ENCODE data around the gene POU2F1. TPM values are rescaled to one million over a fixed set of nuclear protein-coding genes. Genes with fewer than 3 reads are reported as not detected.

POU2F1 gene
- total RNA-seq, 4 donors from 2014 or later = 11.5 to 23.1 (median 17.0) TPM

- no peaks in the 10 kb centered on the region for H3K27me3 ChIP-seq
- H3K4me3 ChIP-seq = no peak overlapping the region
- H3K4me1 ChIP-seq = no peaks in the 10 kb centered on the region
- no peaks in the 10 kb centered on the region for H3K36me3 ChIP-seq
- no peaks in the 10 kb centered on the region for H3K9me3 ChIP-seq
- H3K27ac ChIP-seq = no peak overlapping the region
- no peak for DNase-seq
- TF ChIP-seq POLR2A (IDR thresholded peaks at IDR 0.05) = no peak
- TF ChIP-seq CTCF (IDR thresholded peaks at IDR 0.05) = no peak
Observed at GRCh38 chr1:167357305-167357704, 136.6 kb downstream of the POU2F1 start.

- Histone ChIP-seq H3K27me3 (no peaks in the 10 kb centered on the region), H3K27ac (no peak overlapping the region), H3K36me3 (no peaks in the 10 kb centered on the region), H3K4me3 (no peak overlapping the region), H3K4me1 (no peaks in the 10 kb centered on the region), H3K9me3 (no peaks in the 10 kb centered on the region)
- DNase-seq = no peak
- TF ChIP-seq POLR2A (IDR thresholded peaks at IDR 0.05) (no peak), CTCF (IDR thresholded peaks at IDR 0.05) (no peak)
Observed at GRCh38 chr1:167359295-167359694, 138.6 kb downstream of the POU2F1 start.

GRCh38 chr1:167360120-167360519 lies 139.4 kb downstream of the POU2F1 start:
- no peaks in the 10 kb centered on the region for H3K36me3 ChIP-seq
- no peak for DNase-seq
- no peaks in the 10 kb centered on the region for H3K4me1 ChIP-seq
- no peaks in the 10 kb centered on the region for H3K9me3 ChIP-seq
- TF ChIP-seq CTCF (IDR thresholded peaks at IDR 0.05) (no peak), POLR2A (IDR thresholded peaks at IDR 0.05) (no peak)
- no peaks in the 10 kb centered on the region for H3K27me3 ChIP-seq
- H3K4me3 ChIP-seq = no peak overlapping the region
- no peak overlapping the region for H3K27ac ChIP-seq

- TF ChIP-seq CTCF (IDR thresholded peaks at IDR 0.05) = no peak
- TF ChIP-seq POLR2A (IDR thresholded peaks at IDR 0.05) = no peak
- H3K27ac ChIP-seq = no peak overlapping the region
- no peaks in the 10 kb centered on the region for H3K4me1 ChIP-seq
- H3K36me3 ChIP-seq = no peaks in the 10 kb centered on the region
- no peaks in the 10 kb centered on the region for H3K9me3 ChIP-seq
- no peak for DNase-seq
- no peaks in the 10 kb centered on the region for H3K27me3 ChIP-seq
- no peak overlapping the region for H3K4me3 ChIP-seq
Observed at GRCh38 chr1:167362638-167363037, 142.0 kb downstream of the POU2F1 start.

GRCh38 chr1:167364826-167365225 lies 144.1 kb downstream of the POU2F1 start:
- no peaks in the 10 kb centered on the region for H3K36me3 ChIP-seq
- TF ChIP-seq CTCF (IDR thresholded peaks at IDR 0.05) = no peak
- no peak for TF ChIP-seq POLR2A (IDR thresholded peaks at IDR 0.05)
- no peaks in the 10 kb centered on the region for H3K9me3 ChIP-seq
- H3K4me1 ChIP-seq = no peaks in the 10 kb centered on the region
- no peak for DNase-seq
- no peak overlapping the region for H3K27ac ChIP-seq
- no peak overlapping the region for H3K4me3 ChIP-seq
- H3K27me3 ChIP-seq = no peaks in the 10 kb centered on the region

- Histone ChIP-seq H3K36me3 (no peaks in the 10 kb centered on the region), H3K27ac (no peak overlapping the region), H3K4me3 (no peak overlapping the region), H3K27me3 (no peaks in the 10 kb centered on the region), H3K9me3 (no peaks in the 10 kb centered on the region), H3K4me1 (no peaks in the 10 kb centered on the region)
- no peak for DNase-seq
- no peak for TF ChIP-seq CTCF (IDR thresholded peaks at IDR 0.05)
- TF ChIP-seq POLR2A (IDR thresholded peaks at IDR 0.05) = no peak
Observed at GRCh38 chr1:167365360-167365759, 144.7 kb downstream of the POU2F1 start.

All from Peyer's patch (tissue), 4 donors.